ENCODE measurements around the gene RAP1GAP. TPM values are rescaled to one million over a fixed set of nuclear protein-coding genes. Genes with fewer than 3 reads are reported as not detected.

Gene RAP1GAP
- total and polyA plus RNA-seq, 9 of the 15 experiments (the other 6 are each of a cell fraction or from before 2014, with no cell fraction given) = 0.29 to 30.2 (median 19.2) TPM

GRCh38 chr1:21652101-21652936, 16.8 kb downstream of the RAP1GAP start:
- POLR2A ChIA-PET = interaction anchor here (0.5 to 1.5 kb wide), 5 partner anchors 13 to 387 kb away, joined by 3 to 5 read pairs (median 4); no protein-coding TSS in a partner anchor
- Histone ChIP-seq H3K36me3 (ENCODE audit: control insufficient read depth, insufficient read depth, low read length) (peaks cover 8% of the 10 kb centered on the region; the same call in 1 of the 3 replicates), H3K79me2 (ENCODE audit: control insufficient read depth, insufficient read depth, low read length) (peaks cover 14% of the 10 kb centered on the region), H3K27me3 (ENCODE audit: control insufficient read depth in 2 of 2, insufficient read depth in 2 of 2, low read length in 2 of 2) (no peaks in the 10 kb centered on the region; a peak in 1 of 5 replicates), H4K20me1 (replicated peaks; ENCODE audit: control insufficient read depth, insufficient read depth, low read length) (peaks cover 40% of the 10 kb centered on the region; the same call in 1 of the 2 replicates), H3K4me3 (peak overlapping the region; percentile 42; the same call in 1 of the 2 replicates), H3K4me1 (replicated peaks in 1 of 2; ENCODE audit: control insufficient read depth in 2 of 2, insufficient read depth in 2 of 2, low read length in 2 of 2) (peaks cover 29 to 59% of the 10 kb centered on the region in 2 experiments; a peak in 4 of 5 replicates), H3K27ac (ENCODE audit: extremely low read depth, low read depth, low read length) (no peak overlapping the region), H3K9me1 (ENCODE audit: control insufficient read depth, insufficient read depth, low read length) (peaks cover 9% of the 10 kb centered on the region), H3K9me3 (replicated peaks; ENCODE audit: control insufficient read depth, insufficient read depth, low read depth, low read length) (no peaks in the 10 kb centered on the region), H2AFZ (ENCODE audit: low read depth, low read length) (no peak overlapping the region), H3K9ac (ENCODE audit: insufficient read depth in 1 of 2, low read depth in 2 of 2, low read length in 2 of 2) (peak overlapping the region in 1 of 2 experiments; percentile 83; a peak in 1 of 4 replicates), H3K4me2 (ENCODE audit: insufficient read depth, low read length) (0 out of 2 replicates have a peak overlapping the region, but pooled peaks have one; percentile 5)
- no TSS peak for BruUV-seq (replicated peaks)
- FAIRE-seq (no peak), ATAC-seq (no peak), DNase-seq (ENCODE audit: extremely low read depth in 1 of 4, low spot score in 3 of 4) (no peak)
- WGBS (ENCODE audit: insufficient coverage, low coverage, missing lambda C conversion rate) = 42% methylated on average over 25 of the region's 39 CpGs
- in situ Hi-C loops (cut with MboI) = loop anchor here (10.0 to 25.0 kb wide), 2 partner anchors 140 to 398 kb away; partner anchors contain the start of gene ALPL
- CTCF ChIA-PET (ENCODE audit: low intra/inter-chr PET ratio) = interaction anchor here (0.6 kb wide), 1 partner anchor 420 kb away, joined by 3 read pairs; no protein-coding TSS in a partner anchor
- intact Hi-C loops (cut with micrococcal nuclease) = no loop called here
- TF ChIP-seq ZNF699 (CRISPR knock-in tag; IDR thresholded peaks at IDR 0.05; ENCODE audit: insufficient replicate concordance) (no peak), SRSF7 (optimal IDR thresholded peaks at IDR 0.05; ENCODE audit: low read depth, low read length) (no peak), ZBTB9 (CRISPR knock-in tag; IDR thresholded peaks at IDR 0.05) (no peak), ZNF592 (IDR thresholded peaks at IDR 0.05) (no peak), ZNF212 (CRISPR knock-in tag; IDR thresholded peaks at IDR 0.05) (no peak), MCM7 (IDR thresholded peaks at IDR 0.05) (no peak), ZNF449 (CRISPR knock-in tag; IDR thresholded peaks at IDR 0.05) (no peak), TOE1 (IDR thresholded peaks at IDR 0.05; ENCODE audit: borderline replicate concordance) (no peak), TOE1 (CRISPR knock-in tag; IDR thresholded peaks at IDR 0.05; ENCODE audit: borderline replicate concordance, low read depth) (no peak)

Data from K562 (cell line).